ENCODE data around the gene TMEM131L.
"Not testable (repeated sequence)": the region's sequence is repeated elsewhere in the genome, so short reads cannot be mapped to it uniquely, and the experiment has no call there.

TMEM131L gene

GRCh38 chr4:153449338-153449737 lies 16.8 kb upstream of the TMEM131L start:
- Histone ChIP-seq H3K36me3 (ENCODE audit: control insufficient read depth in 1 of 2, insufficient read depth in 2 of 2, low read length in 2 of 2) (no peaks in the 10 kb centered on the region), H3K9me3 (ENCODE audit: control insufficient read depth in 1 of 2, low read length in 2 of 2) (no peaks in the 10 kb centered on the region), H3K4me1 (ENCODE audit: control insufficient read depth in 1 of 2, insufficient read depth in 2 of 2, low read length in 2 of 2) (no peaks in the 10 kb centered on the region), H3K4me3 (ENCODE audit: low read depth in 1 of 2, low read length in 2 of 2) (no peak overlapping the region), H3K27me3 (ENCODE audit: low read depth, low read length) (no peaks in the 10 kb centered on the region), H3K27ac (ENCODE audit: low read length) (no peak overlapping the region)

GRCh38 chr4:153450544-153450917 lies 15.6 kb upstream of the TMEM131L start:
- H3K4me3 ChIP-seq (ENCODE audit: low read depth in 1 of 2, low read length in 2 of 2): no peak overlapping the region

GRCh38 chr4:153451145-153451544 lies 15.0 kb upstream of the TMEM131L start:
- H3K4me3 ChIP-seq (ENCODE audit: low read depth in 1 of 2, low read length in 2 of 2); H3K27me3 ChIP-seq (ENCODE audit: low read depth, low read length); H3K36me3 ChIP-seq (ENCODE audit: control insufficient read depth in 1 of 2, insufficient read depth in 2 of 2, low read length in 2 of 2); H3K4me1 ChIP-seq (ENCODE audit: control insufficient read depth in 1 of 2, insufficient read depth in 2 of 2, low read length in 2 of 2); H3K9me3 ChIP-seq (ENCODE audit: control insufficient read depth in 1 of 2, low read length in 2 of 2); H3K27ac ChIP-seq (ENCODE audit: low read length): not testable (repeated sequence)

More at GRCh38 chr4:153450544-153450917, 15.6 kb upstream of the TMEM131L start:
- Histone ChIP-seq H3K36me3 (ENCODE audit: control insufficient read depth in 1 of 2, insufficient read depth in 2 of 2, low read length in 2 of 2) (no peaks in the 10 kb centered on the region), H3K27ac (ENCODE audit: low read length) (no peak overlapping the region), H3K4me1 (ENCODE audit: control insufficient read depth in 1 of 2, insufficient read depth in 2 of 2, low read length in 2 of 2) (no peaks in the 10 kb centered on the region), H3K27me3 (ENCODE audit: low read depth, low read length) (no peaks in the 10 kb centered on the region), H3K9me3 (ENCODE audit: control insufficient read depth in 1 of 2, low read length in 2 of 2) (no peaks in the 10 kb centered on the region)

GRCh38 chr4:153451911-153452657 lies 14.1 kb upstream of the TMEM131L start:
- no peak overlapping the region for H3K27ac ChIP-seq (ENCODE audit: low read length)

GRCh38 chr4:153452658-153453378 lies 13.3 kb upstream of the TMEM131L start:
- H3K27ac ChIP-seq (ENCODE audit: low read length): no peak overlapping the region
- no peaks in the 10 kb centered on the region for H3K4me1 ChIP-seq (ENCODE audit: control insufficient read depth in 1 of 2, insufficient read depth in 2 of 2, low read length in 2 of 2)
- H3K36me3 ChIP-seq (ENCODE audit: control insufficient read depth in 1 of 2, insufficient read depth in 2 of 2, low read length in 2 of 2): no peaks in the 10 kb centered on the region
- no peaks in the 10 kb centered on the region for H3K9me3 ChIP-seq (ENCODE audit: control insufficient read depth in 1 of 2, low read length in 2 of 2)
- no peak overlapping the region for H3K4me3 ChIP-seq (ENCODE audit: low read depth in 1 of 2, low read length in 2 of 2)
- H3K27me3 ChIP-seq (ENCODE audit: low read depth, low read length): no peaks in the 10 kb centered on the region

More at GRCh38 chr4:153451911-153452657, 14.1 kb upstream of the TMEM131L start:
- Histone ChIP-seq H3K27me3 (ENCODE audit: low read depth, low read length) (no peaks in the 10 kb centered on the region), H3K36me3 (ENCODE audit: control insufficient read depth in 1 of 2, insufficient read depth in 2 of 2, low read length in 2 of 2) (no peaks in the 10 kb centered on the region), H3K4me1 (ENCODE audit: control insufficient read depth in 1 of 2, insufficient read depth in 2 of 2, low read length in 2 of 2) (no peaks in the 10 kb centered on the region), H3K9me3 (ENCODE audit: control insufficient read depth in 1 of 2, low read length in 2 of 2) (no peaks in the 10 kb centered on the region), H3K4me3 (ENCODE audit: low read depth in 1 of 2, low read length in 2 of 2) (no peak overlapping the region)

GRCh38 chr4:153453402-153453801 lies 12.8 kb upstream of the TMEM131L start:
- Histone ChIP-seq H3K36me3 (ENCODE audit: control insufficient read depth in 1 of 2, insufficient read depth in 2 of 2, low read length in 2 of 2) (no peaks in the 10 kb centered on the region), H3K27ac (ENCODE audit: low read length) (no peak overlapping the region)

GRCh38 chr4:153458969-153459368 lies 7.2 kb upstream of the TMEM131L start:
- H3K27ac ChIP-seq (ENCODE audit: low read length): no peak overlapping the region
- H3K27me3 ChIP-seq (ENCODE audit: low read depth, low read length): no peaks in the 10 kb centered on the region
- no peaks in the 10 kb centered on the region for H3K36me3 ChIP-seq (ENCODE audit: control insufficient read depth in 1 of 2, insufficient read depth in 2 of 2, low read length in 2 of 2)
- H3K4me1 ChIP-seq (ENCODE audit: control insufficient read depth in 1 of 2, insufficient read depth in 2 of 2, low read length in 2 of 2): no peaks in the 10 kb centered on the region
- H3K4me3 ChIP-seq (ENCODE audit: low read depth in 1 of 2, low read length in 2 of 2): no peak overlapping the region
- no peaks in the 10 kb centered on the region for H3K9me3 ChIP-seq (ENCODE audit: control insufficient read depth in 1 of 2, low read length in 2 of 2)

More at GRCh38 chr4:153453402-153453801, 12.8 kb upstream of the TMEM131L start:
- H3K4me3 ChIP-seq (ENCODE audit: low read depth in 1 of 2, low read length in 2 of 2): no peak overlapping the region
- no peaks in the 10 kb centered on the region for H3K4me1 ChIP-seq (ENCODE audit: control insufficient read depth in 1 of 2, insufficient read depth in 2 of 2, low read length in 2 of 2)
- H3K27me3 ChIP-seq (ENCODE audit: low read depth, low read length): no peaks in the 10 kb centered on the region
- no peaks in the 10 kb centered on the region for H3K9me3 ChIP-seq (ENCODE audit: control insufficient read depth in 1 of 2, low read length in 2 of 2)

GRCh38 chr4:153461549-153461948 lies 4.6 kb upstream of the TMEM131L start:
- not testable (repeated sequence) for H3K4me3 ChIP-seq (ENCODE audit: low read depth in 1 of 2, low read length in 2 of 2); H3K9me3 ChIP-seq (ENCODE audit: control insufficient read depth in 1 of 2, low read length in 2 of 2); H3K36me3 ChIP-seq (ENCODE audit: control insufficient read depth in 1 of 2, insufficient read depth in 2 of 2, low read length in 2 of 2); H3K27ac ChIP-seq (ENCODE audit: low read length); H3K27me3 ChIP-seq (ENCODE audit: low read depth, low read length); H3K4me1 ChIP-seq (ENCODE audit: control insufficient read depth in 1 of 2, insufficient read depth in 2 of 2, low read length in 2 of 2)

- no peak overlapping the region for H3K27ac ChIP-seq (ENCODE audit: low read length)
Observed at GRCh38 chr4:153464068-153464467, 2.1 kb upstream of the TMEM131L start.

GRCh38 chr4:153465140-153465539 lies 1.0 kb upstream of the TMEM131L start:
- Histone ChIP-seq H3K27me3 (ENCODE audit: low read depth, low read length) (no peaks in the 10 kb centered on the region), H3K4me3 (ENCODE audit: low read depth in 1 of 2, low read length in 2 of 2) (peak overlapping the region; percentile 60 to 85), H3K4me1 (ENCODE audit: control insufficient read depth in 1 of 2, insufficient read depth in 2 of 2, low read length in 2 of 2) (peaks cover 0 to 12% of the 10 kb centered on the region in 2 donors), H3K27ac (ENCODE audit: low read length) (no peak overlapping the region), H3K9me3 (ENCODE audit: control insufficient read depth in 1 of 2, low read length in 2 of 2) (no peaks in the 10 kb centered on the region), H3K36me3 (ENCODE audit: control insufficient read depth in 1 of 2, insufficient read depth in 2 of 2, low read length in 2 of 2) (no peaks in the 10 kb centered on the region)

More at GRCh38 chr4:153464068-153464467, 2.1 kb upstream of the TMEM131L start:
- Histone ChIP-seq H3K4me1 (ENCODE audit: control insufficient read depth in 1 of 2, insufficient read depth in 2 of 2, low read length in 2 of 2) (peaks cover 0 to 12% of the 10 kb centered on the region in 2 donors), H3K36me3 (ENCODE audit: control insufficient read depth in 1 of 2, insufficient read depth in 2 of 2, low read length in 2 of 2) (no peaks in the 10 kb centered on the region), H3K4me3 (ENCODE audit: low read depth in 1 of 2, low read length in 2 of 2) (no peak overlapping the region), H3K9me3 (ENCODE audit: control insufficient read depth in 1 of 2, low read length in 2 of 2) (no peaks in the 10 kb centered on the region), H3K27me3 (ENCODE audit: low read depth, low read length) (no peaks in the 10 kb centered on the region)

GRCh38 chr4:153465615-153466080 lies 512 bp upstream of the TMEM131L start:
- peaks cover 0 to 12% of the 10 kb centered on the region in 2 donors for H3K4me1 ChIP-seq (ENCODE audit: control insufficient read depth in 1 of 2, insufficient read depth in 2 of 2, low read length in 2 of 2)
- H3K27ac ChIP-seq (ENCODE audit: low read length): peak overlapping the region; percentile 43

More at GRCh38 chr4:153465615-153466080, 512 bp upstream of the TMEM131L start:
- Histone ChIP-seq H3K9me3 (ENCODE audit: control insufficient read depth in 1 of 2, low read length in 2 of 2) (no peaks in the 10 kb centered on the region), H3K36me3 (ENCODE audit: control insufficient read depth in 1 of 2, insufficient read depth in 2 of 2, low read length in 2 of 2) (no peaks in the 10 kb centered on the region), H3K4me3 (ENCODE audit: low read depth in 1 of 2, low read length in 2 of 2) (peak overlapping the region; percentile 60 to 85), H3K27me3 (ENCODE audit: low read depth, low read length) (no peaks in the 10 kb centered on the region)

Measured in muscle layer of duodenum (tissue), 2 donors.